Thoracic aorta (tissue), 2 donors: ENCODE measurements around the gene MLLT1. TPM values are rescaled to one million over a fixed set of nuclear protein-coding genes. Genes with fewer than 3 reads are reported as not detected.

Experiments
- ATAC-seq: fragments of 150-250 bp; one replicate; pipeline ENCODE4 v1.8.0; 2017; ENCODE audit warnings: low read depth; ENCODE audit not compliant: insufficient number of reproducible peaks, low FRiP score
- DNase-seq: peaks from one replicate; pipeline ENCODE4 v3.0.0-alpha.2; 2020; ENCODE audit warnings: low spot score
- H3K27ac ChIP-seq, 2 donors: fragments of 200-600 bp; sonication (generic); 1 replicate in 1 of 2; 2 replicates in 1 of 2; pipeline ENCODE4 v1.5.1; 2016; ENCODE audit warnings: mild to moderate bottlenecking in 2 of 2, moderate library complexity in 2 of 2
- H3K27me3 ChIP-seq: fragments of 200-600 bp; sonication (generic); replicated peaks from 2 replicates; pipeline ENCODE4 v1.6.0; 2016; ENCODE audit warnings: mild to moderate bottlenecking; ENCODE audit not compliant: insufficient read depth
- H3K36me3 ChIP-seq: fragments of 200-600 bp; sonication (generic); one replicate; pipeline ENCODE4 v1.5.1; 2016
- H3K4me1 ChIP-seq, 2 donors: fragments of 200-600 bp; sonication (generic); 1 replicate in 1 of 2; 2 replicates in 1 of 2; pipeline versions ENCODE4 v1.5.1 to v1.6.0; 2016; ENCODE audit warnings: low read depth in 2 of 2, mild to moderate bottlenecking in 1 of 2; ENCODE audit not compliant: control insufficient read depth in 1 of 2
- H3K4me3 ChIP-seq: fragments of 200-600 bp; sonication (generic); 2 replicates; pipeline ENCODE4 v1.5.1; 2016; ENCODE audit warnings: mild to moderate bottlenecking
- H3K9me3 ChIP-seq: fragments of 200-600 bp; sonication (generic); 2 replicates; pipeline ENCODE4 v1.5.1; 2016
- CTCF ChIP-seq: fragments of 200-600 bp; sonication (generic); IDR thresholded peaks from one replicate; pipeline ENCODE4 v1.5.1; 2019; ENCODE audit warnings: antibody characterized with exemption
- total RNA-seq, 2 donors: library from RNA; depleted of rRNA; stranded (reverse); fragments of >200 nt; gene quantifications; one replicate each; pipeline versions ENCODE4 v1.1.0 to v1.2.3, GENCODE V29; 2016

MLLT1 gene
- total RNA-seq, 2 donors from 2014 or later, result 23.0 to 31.4 TPM

DNA sequence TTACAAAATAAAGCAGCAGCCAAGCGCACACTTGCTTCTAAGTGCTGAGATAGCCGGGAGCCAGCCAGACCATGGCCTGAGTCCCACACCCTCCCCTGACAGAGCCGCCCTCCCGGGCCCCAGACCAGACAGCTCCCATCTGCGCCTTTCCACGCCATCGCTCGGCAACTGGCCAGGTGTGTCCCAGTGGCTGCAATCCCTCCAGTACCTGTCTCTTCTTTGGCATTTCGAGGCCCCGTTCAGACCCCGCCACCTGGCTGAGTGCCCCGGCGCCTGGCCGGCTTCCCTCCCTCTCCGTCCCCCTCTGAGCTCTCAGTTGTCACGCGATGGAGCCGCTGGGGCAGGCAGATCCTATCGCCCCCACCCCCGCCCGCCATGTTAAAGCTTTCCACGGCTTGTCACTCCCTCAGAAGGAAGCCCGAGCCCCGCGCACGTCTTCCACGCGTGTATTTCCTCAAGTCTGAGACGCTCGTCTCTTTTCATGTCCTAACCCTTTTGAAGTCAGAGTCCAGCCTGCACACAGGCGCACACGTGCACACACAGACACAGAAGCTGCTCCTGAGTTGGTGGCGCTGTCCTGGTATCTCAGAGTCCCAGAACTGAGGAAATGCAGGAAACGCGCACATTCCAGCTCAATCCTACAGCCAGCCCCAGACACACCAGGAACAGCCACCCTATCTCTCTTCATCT is 7.9 kb downstream of the MLLT1 start:
- peaks cover 49 to 58% of the 10 kb centered on the region in 2 donors for H3K4me1 ChIP-seq
- ATAC-seq, result no peak
- no peak for DNase-seq
- H3K36me3 ChIP-seq, result peaks cover 10% of the 10 kb centered on the region
- no peaks in the 10 kb centered on the region for H3K9me3 ChIP-seq
- peak overlapping the region; percentile 94 for H3K27ac ChIP-seq
- no peak for TF ChIP-seq CTCF
- no peaks in the 10 kb centered on the region for H3K27me3 ChIP-seq
- peak overlapping the region; percentile 64 for H3K4me3 ChIP-seq

- no peak for TF ChIP-seq CTCF
- peaks cover 46 to 52% of the 10 kb centered on the region in 2 donors for H3K4me1 ChIP-seq
- ATAC-seq (no peak), DNase-seq (no peak)
- peaks cover 10% of the 10 kb centered on the region for H3K36me3 ChIP-seq
- no peaks in the 10 kb centered on the region for H3K9me3 ChIP-seq
- peak overlapping the region; percentile 64 for H3K4me3 ChIP-seq
- H3K27ac ChIP-seq, result peak overlapping the region; percentile 94
- no peaks in the 10 kb centered on the region for H3K27me3 ChIP-seq
These were observed 8.5 kb downstream of the MLLT1 start for GRCh38 chr19:6271251-6271650.

GRCh38 chr19:6270822-6271221 is 9.0 kb downstream of the MLLT1 start:
- Histone ChIP-seq H3K4me3 (peak overlapping the region; percentile 64), H3K27me3 (no peaks in the 10 kb centered on the region), H3K9me3 (no peaks in the 10 kb centered on the region), H3K36me3 (peaks cover 10% of the 10 kb centered on the region), H3K4me1 (peaks cover 44 to 48% of the 10 kb centered on the region in 2 donors), H3K27ac (peak overlapping the region; percentile 94)
- ATAC-seq, result no peak
- TF ChIP-seq CTCF, result no peak
- DNase-seq, result no peak

GRCh38 chr19:6270076-6270745 is 9.6 kb downstream of the MLLT1 start:
- ATAC-seq (no peak), DNase-seq (no peak)
- Histone ChIP-seq H3K36me3 (peaks cover 10% of the 10 kb centered on the region), H3K4me1 (peaks cover 38 to 42% of the 10 kb centered on the region in 2 donors), H3K9me3 (no peaks in the 10 kb centered on the region), H3K4me3 (no peak overlapping the region), H3K27me3 (no peaks in the 10 kb centered on the region), H3K27ac (no peak overlapping the region)
- no peak for TF ChIP-seq CTCF

GRCh38 chr19:6269101-6269886 is 10.5 kb downstream of the MLLT1 start:
- no peak for TF ChIP-seq CTCF
- Histone ChIP-seq H3K4me1 (peaks cover 29 to 33% of the 10 kb centered on the region in 2 donors), H3K27me3 (no peaks in the 10 kb centered on the region), H3K36me3 (peaks cover 10% of the 10 kb centered on the region), H3K9me3 (no peaks in the 10 kb centered on the region), H3K4me3 (no peak overlapping the region), H3K27ac (no peak overlapping the region)
- DNase-seq (no peak), ATAC-seq (no peak)
